ENCODE data around the gene MAN2B2.

GRCh38 chr4:6540879-6541278 is 34.1 kb upstream of the MAN2B2 start:
- no peak for TF ChIP-seq CTCF (IDR thresholded peaks at IDR 0.05; ENCODE audit: insufficient read depth, low read depth, low read length)
- no peak for TF ChIP-seq EZH2 (IDR thresholded peaks at IDR 0.05; ENCODE audit: insufficient read depth, low read length)

Data from astrocyte (in vitro differentiated cells and primary cell).